K562 (cell line): ENCODE measurements around the gene PTPRM. TPM values are rescaled to one million over a fixed set of nuclear protein-coding genes. Genes with fewer than 3 reads are reported as not detected.

Experiments used
- ATAC-seq: fragments of 200-7000 bp; cut with Tn5 transposase; 3 replicates; pipeline ENCODE4 v1.9.1; 2020; ENCODE audit warnings: moderate library complexity
- BruUV-seq: library from RNA; stranded (reverse); fragments of 400-500 nt; replicated peaks from 2 replicates; lab custom pipeline; 2021; lab: Mats Ljungman, UMichigan
- CTCF ChIA-PET: fragments of 300-600 bp; formaldehyde crosslinking; extraction: SDS; loops from one replicate; lab custom pipeline; 2021; ENCODE audit warnings: low intra/inter-chr PET ratio; lab: Yijun Ruan, JAX
- POLR2A ChIA-PET: fragments of 300-600, 350-650 bp; sonication (Branson Sonifier 250); formaldehyde crosslinking; extraction: SDS; loops from one replicate; lab custom pipeline; 2021; ENCODE audit warnings: antibody characterized with exemption, inconsistent platforms; lab: Yijun Ruan, JAX
- DNase-seq, 4 experiments: peaks; one replicate each; pipeline versions ENCODE4 v3.0.0 to v3.0.0-alpha.2; 2011 to 2018; ENCODE audit warnings: low spot score in 3 of 4, mixed read lengths in 3 of 4; ENCODE audit errors: extremely low read depth in 1 of 4
- FAIRE-seq: peaks from 2 replicates; lab custom pipeline; 2011; peaks lifted over from hg19 to GRCh38; lab: Jason Lieb, UNC
- H2AFZ ChIP-seq: 2 replicates; pipeline ENCODE4 v1.6.0; 2011; ENCODE audit warnings: low read depth, low read length, control low read depth, inconsistent platforms
- H3K27ac ChIP-seq: fragments of 200-600 bp; 3 replicates; pipeline ENCODE4 v1.8.0; 2011; ENCODE audit warnings: low read depth, mild to moderate bottlenecking, control low read depth, inconsistent platforms, low read length, moderate library complexity, mixed read lengths; ENCODE audit errors: extremely low read depth
- H3K27me3 ChIP-seq, 2 experiments: fragments of 300-600 bp in 1 of 2; 2 replicates in 1 of 2; 3 replicates in 1 of 2; pipeline versions ENCODE4 v1.6.0 to v1.8.0; 2011; ENCODE audit warnings: inconsistent platforms in 2 of 2, low read length in 2 of 2, mild to moderate bottlenecking in 1 of 2, mixed read lengths in 1 of 2, moderate library complexity in 1 of 2; ENCODE audit not compliant: control insufficient read depth in 2 of 2, insufficient read depth in 2 of 2
- H3K36me3 ChIP-seq: fragments of 300-600 bp; 3 replicates; pipeline ENCODE4 v1.8.0; 2011; ENCODE audit warnings: mild to moderate bottlenecking, low read length, inconsistent platforms; ENCODE audit not compliant: control insufficient read depth, insufficient read depth
- H3K4me1 ChIP-seq, 2 experiments: fragments of 200-600 bp in 1 of 2; replicated peaks in 1 of 2; 2 replicates in 1 of 2; 3 replicates in 1 of 2; pipeline versions ENCODE4 v1.5.1 to v1.8.0; 2011; ENCODE audit warnings: inconsistent platforms in 2 of 2, low read length in 2 of 2, mild to moderate bottlenecking in 1 of 2, mixed read lengths in 1 of 2, moderate library complexity in 1 of 2; ENCODE audit not compliant: control insufficient read depth in 2 of 2, insufficient read depth in 2 of 2
- H3K4me2 ChIP-seq: 2 replicates; pipeline ENCODE4 v1.6.1; 2011; ENCODE audit warnings: low read length, control low read depth, inconsistent platforms, mixed read lengths; ENCODE audit not compliant: insufficient read depth
- H3K4me3 ChIP-seq: fragments of 200-600 bp; sonication (generic), shearing (Covaris generic); 2 replicates; pipeline ENCODE4 v1.5.1; 2016; ENCODE audit warnings: control low read depth, inconsistent platforms
- H3K79me2 ChIP-seq: fragments of 200-600 bp; 3 replicates; pipeline ENCODE4 v1.8.0; 2011; ENCODE audit warnings: low read length, inconsistent platforms; ENCODE audit not compliant: control insufficient read depth, insufficient read depth
- H3K9ac ChIP-seq, 2 experiments: 2 replicates each; pipeline versions ENCODE4 v1.6.0 to v1.6.1; 2011; ENCODE audit warnings: low read depth in 2 of 2, low read length in 2 of 2, control low read depth in 1 of 2, inconsistent platforms in 1 of 2, mild to moderate bottlenecking in 1 of 2, mixed read lengths in 1 of 2; ENCODE audit not compliant: insufficient read depth in 1 of 2
- H3K9me1 ChIP-seq: one replicate; pipeline ENCODE4 v1.6.0; 2011; ENCODE audit warnings: inconsistent platforms, mild to moderate bottlenecking, low read length, moderate library complexity; ENCODE audit not compliant: control insufficient read depth, insufficient read depth
- H3K9me3 ChIP-seq: replicated peaks from 2 replicates; pipeline ENCODE4 v1.5.1; 2011; ENCODE audit warnings: low read depth, low read length, inconsistent platforms; ENCODE audit not compliant: control insufficient read depth, insufficient read depth
- H4K20me1 ChIP-seq: replicated peaks from 2 replicates; pipeline ENCODE4 v1.6.1; 2011; ENCODE audit warnings: low read length, inconsistent platforms, mixed read lengths; ENCODE audit not compliant: control insufficient read depth, insufficient read depth
- CHD1 ChIP-seq: fragments of 200-600 bp; sonication (generic); IDR thresholded peaks from one replicate; pipeline ENCODE4 v1.6.1; 2012; ENCODE audit warnings: mild to moderate bottlenecking, moderate library complexity, low read length, inconsistent platforms
- CTBP1 ChIP-seq: fragments of 450-650 bp; IDR thresholded peaks from 2 replicates; pipeline ENCODE4 v1.6.1; 2016; ENCODE audit warnings: borderline replicate concordance
- CXXC5 ChIP-seq: fragments of 250-450 bp; sonication (Bioruptor Pico); IDR thresholded peaks from 2 replicates; pipeline ENCODE4 v1.8.0; 2022; ENCODE audit warnings: inconsistent platforms, mild to moderate bottlenecking, moderate library complexity
- EWSR1 ChIP-seq: fragments of 450-650 bp; IDR thresholded peaks from 2 replicates; pipeline ENCODE4 v1.6.1; 2018; ENCODE audit warnings: borderline replicate concordance, mild to moderate bottlenecking, low read depth, moderate library complexity; ENCODE audit not compliant: partially characterized antibody
- FIP1L1 ChIP-seq: fragments of 200-400 bp; formaldehyde crosslinking; IDR thresholded peaks from 2 replicates; pipeline ENCODE4 v1.6.1; 2018; ENCODE audit warnings: mild to moderate bottlenecking, low read depth, low read length; ENCODE audit not compliant: poor library complexity, severe bottlenecking
- GATAD2B ChIP-seq: fragments of 450-650 bp; IDR thresholded peaks from 2 replicates; pipeline ENCODE4 v1.6.1; 2017; ENCODE audit warnings: mild to moderate bottlenecking, borderline replicate concordance
- HCFC1 ChIP-seq: IDR thresholded peaks from 2 replicates; pipeline ENCODE4 v1.6.1; 2012; ENCODE audit warnings: low read depth, low read length, improper control_type of control experiment
- HNRNPUL1 ChIP-seq: fragments of 200-400 bp; formaldehyde crosslinking; IDR thresholded peaks from 2 replicates; pipeline ENCODE4 v1.6.1; 2017; ENCODE audit warnings: low read length
- KLF10 ChIP-seq: fragments of 250-450 bp; sonication (Bioruptor Pico); IDR thresholded peaks from 2 replicates; pipeline ENCODE4 v1.6.1; 2021; ENCODE audit warnings: matching md5 sums
- LARP7 ChIP-seq: fragments of 450-650 bp; IDR thresholded peaks from 2 replicates; pipeline ENCODE4 v1.6.1; 2016
- MCM7 ChIP-seq, 2 experiments: fragments of 450-650 bp; IDR thresholded peaks; 2 replicates each; pipeline ENCODE4 v1.6.1; 2016 to 2018
- NFXL1 ChIP-seq: fragments of 450-650 bp; formaldehyde crosslinking; IDR thresholded peaks from 2 replicates; pipeline ENCODE4 v1.4.0; 2021; ENCODE audit warnings: mild to moderate bottlenecking
- NRF1 ChIP-seq, 2 experiments: fragments of 450-650 bp; IDR thresholded peaks in 1 of 2; conservative IDR thresholded peaks in 1 of 2; 2 replicates each; pipeline ENCODE4 v1.6.1; 2014; ENCODE audit warnings: mild to moderate bottlenecking in 2 of 2
- NUFIP1 ChIP-seq: fragments of 450-650 bp; IDR thresholded peaks from 2 replicates; pipeline ENCODE4 v1.6.1; 2018; ENCODE audit not compliant: partially characterized antibody
- YBX1 ChIP-seq: fragments of 450-650 bp; IDR thresholded peaks from 2 replicates; pipeline ENCODE4 v1.7.1; 2016; ENCODE audit warnings: mild to moderate bottlenecking
- ZFP30 ChIP-seq: fragments of 250-450 bp; sonication (Bioruptor Pico); IDR thresholded peaks from 2 replicates; pipeline ENCODE4 v1.8.0; 2022; ENCODE audit warnings: moderate library complexity, mild to moderate bottlenecking, inconsistent platforms, borderline replicate concordance
- ZNF133 ChIP-seq: fragments of 250-450 bp; sonication (Bioruptor Pico); IDR thresholded peaks from 2 replicates; pipeline ENCODE4 v1.4.0; 2020; ENCODE audit warnings: mild to moderate bottlenecking
- WGBS: fragments of 100-300 bp; shearing (Covaris generic); methylation state at CpG from one replicate; pipeline ENCODE4 v1.1.6; 2016; ENCODE audit warnings: low coverage, mixed read lengths; ENCODE audit not compliant: insufficient coverage; ENCODE audit errors: missing lambda C conversion rate; 5-methylcytosine and 5-hydroxymethylcytosine counted together
- in situ Hi-C: fragments of 300-500 bp; cut with MboI; formaldehyde crosslinking; loops from 4 replicates; pipeline ENCODE4 v1.15.0; 2018; ENCODE audit warnings: inconsistent platforms, mixed read lengths
- intact Hi-C: fragments of 100-400 bp; cut with micrococcal nuclease; formaldehyde crosslinking; loops from 2 replicates; pipeline ENCODE4 v1.14.2; 2022
- polyA plus RNA-seq, 8 experiments: library from polyadenylated mRNA; depleted of rRNA in 4 of 8; stranded (reverse) in 5 of 8; unstranded in 3 of 8; fragments of >200 nt; fragmentation: Nextera tagmentation in 2 of 8; fragmentation: Illumina TruSeq in 1 of 8; extraction: Ambion mirVana in 2 of 8; extraction: Trizol in 1 of 8; gene quantifications; 2 replicates each; pipeline versions ENCODE4 v1.2.1 to v1.2.3, GENCODE V29; 2011 to 2014; ENCODE audit warnings: inconsistent platforms in 1 of 8, missing spikeins in 1 of 8
- total RNA-seq, 7 experiments: library from RNA; depleted of rRNA in 6 of 7; stranded (reverse); fragments of >200 nt in 6 of 7; fragmentation: Illumina TruSeq in 2 of 7; extraction: Trizol in 2 of 7; gene quantifications; 2 replicates each; pipeline versions ENCODE4 v1.2.1 to v1.2.3, GENCODE V29; 2011 to 2021; ENCODE audit warnings: low replicate concordance in 1 of 7
- TF ChIP-seq, protein P1 (sequence below): sonication (generic); formaldehyde crosslinking; IDR thresholded peaks from 2 replicates; pipeline ENCODE4 v1.8.0; 2022; ENCODE audit warnings: mild to moderate bottlenecking, missing genetic modification reagents
- TF ChIP-seq, protein P2 (sequence below): fragments of 250-450 bp; sonication (Bioruptor Pico); IDR thresholded peaks from 2 replicates; pipeline ENCODE4 v1.4.0; 2020; ENCODE audit warnings: borderline replicate concordance

Gene PTPRM
- total and polyA plus RNA-seq, 9 of the 15 experiments (the other 6 are each of a cell fraction or from before 2014, with no cell fraction given) = 0.03 to 0.16 (median 0.08) TPM; not detected in 3

DNA sequence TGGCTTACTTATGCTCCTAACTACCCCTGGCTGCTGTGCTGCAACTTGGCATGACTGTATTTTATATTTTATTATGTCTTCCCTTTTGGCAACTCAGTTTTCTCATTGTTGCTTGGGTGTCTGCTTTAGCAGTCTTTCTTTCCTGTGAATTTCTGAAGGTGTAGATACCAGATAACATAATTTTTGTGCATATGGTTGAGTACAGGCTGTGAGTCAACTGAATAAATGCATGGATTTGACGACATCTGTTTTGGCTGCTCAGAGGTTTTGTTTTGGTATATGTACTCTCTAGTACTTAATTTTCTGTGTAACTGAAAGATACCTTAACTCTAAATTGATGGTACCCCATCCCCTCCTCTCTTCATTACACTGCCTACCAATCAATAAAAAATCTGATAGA, 303.1 kb downstream of the PTPRM start:
- TF ChIP-seq NFXL1 (CRISPR knock-in tag) (no peak), EWSR1 (no peak), NUFIP1 (no peak), ZNF133 (no peak), LARP7 (no peak), ZFP30 (CRISPR knock-in tag) (no peak), MCM7 (IDR thresholded peaks at IDR 0.05) (no peak), HCFC1 (no peak), YBX1 (no peak), NRF1 (conservative IDR thresholded peaks at IDR 0.05 in 1 of 2, IDR thresholded peaks at IDR 0.05 in 1 of 2) (no peak), HNRNPUL1 (no peak), CTBP1 (no peak), CHD1 (no peak), FIP1L1 (no peak), GATAD2B (no peak), CXXC5 (CRISPR knock-in tag) (no peak), KLF10 (CRISPR knock-in tag) (no peak)
- TF ChIP-seq, protein P1, sequence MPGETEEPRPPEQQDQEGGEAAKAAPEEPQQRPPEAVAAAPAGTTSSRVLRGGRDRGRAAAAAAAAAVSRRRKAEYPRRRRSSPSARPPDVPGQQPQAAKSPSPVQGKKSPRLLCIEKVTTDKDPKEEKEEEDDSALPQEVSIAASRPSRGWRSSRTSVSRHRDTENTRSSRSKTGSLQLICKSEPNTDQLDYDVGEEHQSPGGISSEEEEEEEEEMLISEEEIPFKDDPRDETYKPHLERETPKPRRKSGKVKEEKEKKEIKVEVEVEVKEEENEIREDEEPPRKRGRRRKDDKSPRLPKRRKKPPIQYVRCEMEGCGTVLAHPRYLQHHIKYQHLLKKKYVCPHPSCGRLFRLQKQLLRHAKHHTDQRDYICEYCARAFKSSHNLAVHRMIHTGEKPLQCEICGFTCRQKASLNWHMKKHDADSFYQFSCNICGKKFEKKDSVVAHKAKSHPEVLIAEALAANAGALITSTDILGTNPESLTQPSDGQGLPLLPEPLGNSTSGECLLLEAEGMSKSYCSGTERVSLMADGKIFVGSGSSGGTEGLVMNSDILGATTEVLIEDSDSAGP = no peak
- TF ChIP-seq, protein P2, sequence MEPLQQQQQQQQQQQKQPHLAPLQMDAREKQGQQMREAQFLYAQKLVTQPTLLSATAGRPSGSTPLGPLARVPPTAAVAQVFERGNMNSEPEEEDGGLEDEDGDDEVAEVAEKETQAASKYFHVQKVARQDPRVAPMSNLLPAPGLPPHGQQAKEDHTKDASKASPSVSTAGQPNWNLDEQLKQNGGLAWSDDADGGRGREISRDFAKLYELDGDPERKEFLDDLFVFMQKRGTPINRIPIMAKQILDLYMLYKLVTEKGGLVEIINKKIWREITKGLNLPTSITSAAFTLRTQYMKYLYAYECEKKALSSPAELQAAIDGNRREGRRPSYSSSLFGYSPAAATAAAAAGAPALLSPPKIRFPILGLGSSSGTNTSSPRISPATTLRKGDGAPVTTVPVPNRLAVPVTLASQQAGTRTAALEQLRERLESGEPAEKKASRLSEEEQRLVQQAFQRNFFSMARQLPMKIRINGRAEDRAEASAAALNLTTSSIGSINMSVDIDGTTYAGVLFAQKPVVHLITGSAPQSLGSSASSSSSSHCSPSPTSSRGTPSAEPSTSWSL (CRISPR knock-in tag) = no peak
- Histone ChIP-seq H3K9ac (no peak overlapping the region), H3K9me1 (no peaks in the 10 kb centered on the region), H3K9me3 (no peaks in the 10 kb centered on the region), H3K79me2 (no peaks in the 10 kb centered on the region), H2AFZ (no peak overlapping the region), H3K27me3 (no peaks in the 10 kb centered on the region), H3K4me3 (no peak overlapping the region), H3K4me1 (no peaks in the 10 kb centered on the region), H3K4me2 (no peak overlapping the region), H3K36me3 (no peaks in the 10 kb centered on the region), H4K20me1 (no peaks in the 10 kb centered on the region), H3K27ac (no peak overlapping the region)
- in situ Hi-C loops (no loop called here), intact Hi-C loops (no loop called here)
- 0% methylated on average over 1 of the region's 1 CpG for WGBS
- ATAC-seq (no peak), DNase-seq (no peak), FAIRE-seq (no peak)
- CTCF ChIA-PET = no interaction called here
- POLR2A ChIA-PET = no interaction called here
- BruUV-seq = no TSS peak
